NCI-H226 (cell line): ENCODE data around the gene CXCL1.
A peak's percentile ranks its signal among the peaks of the same experiment; 100 is the strongest.

Experiments
- DNase-seq: peaks from one replicate; pipeline ENCODE4 v3.0.0-alpha.2; 2015

CXCL1 gene

DNA sequence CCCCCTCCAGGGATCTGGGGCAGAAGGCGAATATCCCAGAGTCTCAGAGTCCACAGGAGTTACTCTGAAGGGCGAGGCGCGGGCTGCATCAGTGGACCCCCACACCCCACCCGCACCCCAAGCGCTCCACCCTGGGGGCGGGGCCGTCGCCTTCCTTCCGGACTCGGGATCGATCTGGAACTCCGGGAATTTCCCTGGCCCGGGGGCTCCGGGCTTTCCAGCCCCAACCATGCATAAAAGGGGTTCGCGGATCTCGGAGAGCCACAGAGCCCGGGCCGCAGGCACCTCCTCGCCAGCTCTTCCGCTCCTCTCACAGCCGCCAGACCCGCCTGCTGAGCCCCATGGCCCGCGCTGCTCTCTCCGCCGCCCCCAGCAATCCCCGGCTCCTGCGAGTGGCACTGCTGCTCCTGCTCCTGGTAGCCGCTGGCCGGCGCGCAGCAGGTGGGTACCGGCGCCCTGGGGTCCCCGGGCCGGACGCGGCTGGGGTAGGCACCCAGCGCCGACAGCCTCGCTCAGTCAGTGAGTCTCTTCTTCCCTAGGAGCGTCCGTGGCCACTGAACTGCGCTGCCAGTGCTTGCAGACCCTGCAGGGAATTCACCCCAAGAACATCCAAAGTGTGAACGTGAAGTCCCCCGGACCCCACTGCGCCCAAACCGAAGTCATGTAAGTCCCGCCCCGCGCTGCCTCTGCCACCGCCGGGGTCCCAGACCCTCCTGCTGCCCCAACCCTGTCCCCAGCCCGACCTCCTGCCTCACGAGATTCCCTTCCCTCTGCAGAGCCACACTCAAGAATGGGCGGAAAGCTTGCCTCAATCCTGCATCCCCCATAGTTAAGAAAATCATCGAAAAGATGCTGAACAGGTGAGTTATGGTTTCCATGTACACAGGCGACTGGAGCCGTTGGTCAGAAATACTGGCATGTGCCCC lies at the start of gene CXCL1:
Gene CXCL1 (plus strand): TSS at position 264 of the 926 bp plus-strand sequence. CDS start 78 bp downstream, at position 342.
- DNase-seq: no peak

DNA sequence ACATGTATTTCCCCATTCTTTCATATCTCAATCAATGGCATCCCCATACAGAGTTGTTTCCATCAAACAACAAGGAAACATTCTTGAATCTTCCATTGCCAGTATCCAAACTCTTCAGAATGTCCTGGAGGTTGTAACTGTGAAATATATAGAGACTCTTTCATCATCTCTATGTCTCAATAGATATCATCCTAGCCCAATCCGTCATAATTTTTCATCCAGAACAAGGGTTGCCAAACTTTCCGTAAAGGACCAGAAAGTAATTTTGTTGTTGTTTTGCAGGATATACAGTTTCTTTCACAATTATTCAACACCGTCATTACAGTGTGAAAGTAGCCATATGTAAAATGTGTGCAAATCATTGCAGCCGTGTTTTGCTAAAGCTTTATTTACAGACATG lies 47.9 kb upstream of the CXCL1 start:
- DNase-seq: no peak

GRCh38 chr4:73822389-73822788 lies 46.8 kb upstream of the CXCL1 start:
- DNase-seq: no peak

- no peak for DNase-seq
Measured at GRCh38 chr4:73822812-73823504, 46.2 kb upstream of the CXCL1 start.

- DNase-seq: peak; percentile 16
Measured at GRCh38 chr4:73823760-73824159, 45.4 kb upstream of the CXCL1 start.

GRCh38 chr4:73828956-73829355 lies 40.2 kb upstream of the CXCL1 start:
- no peak for DNase-seq

GRCh38 chr4:73831569-73831968 lies 37.6 kb upstream of the CXCL1 start:
- no peak for DNase-seq

GRCh38 chr4:73832651-73833237 lies 36.4 kb upstream of the CXCL1 start:
- DNase-seq: peak; percentile 77

DNA sequence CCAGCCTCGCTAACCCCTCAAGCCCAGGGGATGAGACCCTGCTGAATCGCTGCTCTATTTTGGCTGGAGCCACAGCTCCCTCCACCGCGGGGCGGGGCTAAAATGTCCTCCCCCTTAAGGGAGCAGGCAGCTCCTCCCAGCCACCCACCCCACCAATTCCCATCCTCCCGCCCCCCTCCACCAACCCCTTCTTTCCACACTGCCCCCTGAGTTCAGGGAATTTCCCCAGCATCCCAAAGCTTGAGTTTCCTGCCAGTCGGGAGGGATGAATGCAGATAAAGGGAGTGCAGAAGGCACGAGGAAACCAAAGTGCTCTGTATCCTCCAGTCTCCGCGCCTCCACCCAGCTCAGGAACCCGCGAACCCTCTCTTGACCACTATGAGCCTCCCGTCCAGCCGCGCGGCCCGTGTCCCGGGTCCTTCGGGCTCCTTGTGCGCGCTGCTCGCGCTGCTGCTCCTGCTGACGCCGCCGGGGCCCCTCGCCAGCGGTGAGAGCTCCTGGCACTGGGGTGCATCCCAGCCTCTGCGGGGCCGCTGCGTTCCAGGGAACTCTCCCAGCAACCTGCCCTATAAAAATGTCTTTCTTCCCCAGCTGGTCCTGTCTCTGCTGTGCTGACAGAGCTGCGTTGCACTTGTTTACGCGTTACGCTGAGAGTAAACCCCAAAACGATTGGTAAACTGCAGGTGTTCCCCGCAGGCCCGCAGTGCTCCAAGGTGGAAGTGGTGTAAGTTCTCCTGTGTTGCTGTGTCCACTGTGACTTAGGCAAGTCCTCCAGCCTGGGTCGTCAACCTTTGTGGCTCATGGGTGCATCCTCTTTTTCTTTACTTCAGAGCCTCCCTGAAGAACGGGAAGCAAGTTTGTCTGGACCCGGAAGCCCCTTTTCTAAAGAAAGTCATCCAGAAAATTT lies 32.6 kb upstream of the CXCL1 start, which contains the start of gene CXCL6:
Gene CXCL6 (plus strand): TSS at position 306 of the 907 bp plus-strand sequence. CDS start 73 bp downstream, at position 379.
- no peak for DNase-seq

- no peak for DNase-seq
Measured at GRCh38 chr4:73839071-73839470, 30.1 kb upstream of the CXCL1 start.

DNA sequence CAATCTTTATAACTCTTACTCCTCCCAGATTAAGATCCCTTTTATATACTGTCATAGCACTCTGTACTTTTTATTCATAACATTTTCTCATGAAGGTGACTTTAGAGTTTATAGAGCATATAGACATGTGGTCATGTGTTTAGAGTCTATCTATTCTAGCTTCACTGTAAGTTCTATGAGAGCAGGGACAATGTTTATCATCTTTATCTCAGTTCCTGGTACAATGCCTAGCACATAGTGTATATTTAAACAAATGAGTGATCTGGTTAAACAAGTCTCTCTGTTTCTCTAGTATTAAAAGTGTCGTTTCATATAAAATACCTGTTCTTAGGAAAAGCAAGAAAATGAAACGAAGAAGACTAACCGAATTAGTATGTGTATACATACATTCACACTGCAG lies 29.5 kb upstream of the CXCL1 start:
- DNase-seq: no peak

GRCh38 chr4:73841243-73841925 lies 27.8 kb upstream of the CXCL1 start:
- DNase-seq: peak; percentile 71

DNA sequence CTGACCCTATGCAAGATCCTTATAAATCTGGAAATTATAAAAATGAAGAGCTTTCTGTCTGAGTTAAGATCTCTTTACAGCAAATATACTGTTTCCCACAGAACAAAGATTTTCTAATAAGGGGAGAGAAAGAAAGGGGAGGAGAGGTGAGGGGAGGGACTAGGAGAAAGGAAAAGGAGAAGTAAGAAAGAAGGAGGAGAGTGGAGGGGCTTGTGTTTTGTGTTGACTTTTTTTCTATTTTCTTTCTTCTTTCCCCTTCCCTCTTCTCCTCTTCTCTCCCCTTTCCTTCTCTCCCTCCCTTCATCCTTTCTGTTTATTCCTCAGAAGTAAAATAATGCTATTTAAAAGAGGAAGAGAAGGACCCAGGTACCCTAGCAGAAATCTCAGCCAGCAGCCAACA lies 26.5 kb upstream of the CXCL1 start:
- DNase-seq: no peak

- DNase-seq: no peak
Measured at GRCh38 chr4:73843369-73843768, 25.8 kb upstream of the CXCL1 start.

- DNase-seq: peak; percentile 63
Measured at GRCh38 chr4:73844345-73844744, 24.8 kb upstream of the CXCL1 start.

- no peak for DNase-seq
Measured at GRCh38 chr4:73844806-73845205, 24.4 kb upstream of the CXCL1 start.

DNA sequence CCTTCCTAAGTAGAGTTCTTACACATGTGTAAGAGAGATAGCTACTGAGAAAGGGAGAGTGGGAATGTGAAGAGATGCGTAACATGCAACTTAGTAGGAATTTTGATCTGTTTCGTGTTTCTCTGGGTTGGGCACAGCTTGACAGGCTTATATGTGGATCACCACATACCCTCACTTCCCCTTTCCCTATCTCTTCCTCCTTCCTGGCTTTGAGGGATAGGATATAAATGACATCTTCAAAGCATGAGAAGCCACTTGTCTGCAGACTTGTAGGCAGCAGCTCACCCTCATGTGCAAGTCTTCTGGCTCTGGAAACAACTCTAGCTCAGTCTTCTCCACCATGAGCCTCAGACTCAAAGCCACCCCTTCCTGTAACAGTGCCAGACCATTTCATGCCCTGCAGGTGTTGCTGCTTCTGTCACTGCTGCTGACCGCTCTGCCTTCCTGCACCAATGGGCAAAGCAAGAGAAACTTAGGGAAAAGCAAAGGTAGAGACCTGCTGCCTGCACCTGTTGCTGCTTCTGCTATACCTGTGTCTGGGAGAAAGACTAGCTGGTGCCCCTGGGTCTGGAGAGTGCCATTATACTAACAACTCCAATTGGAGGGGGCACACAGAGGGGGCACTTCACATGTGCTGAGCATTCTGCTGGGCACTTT lies 21.5 kb upstream of the CXCL1 start:
- no peak for DNase-seq

DNA sequence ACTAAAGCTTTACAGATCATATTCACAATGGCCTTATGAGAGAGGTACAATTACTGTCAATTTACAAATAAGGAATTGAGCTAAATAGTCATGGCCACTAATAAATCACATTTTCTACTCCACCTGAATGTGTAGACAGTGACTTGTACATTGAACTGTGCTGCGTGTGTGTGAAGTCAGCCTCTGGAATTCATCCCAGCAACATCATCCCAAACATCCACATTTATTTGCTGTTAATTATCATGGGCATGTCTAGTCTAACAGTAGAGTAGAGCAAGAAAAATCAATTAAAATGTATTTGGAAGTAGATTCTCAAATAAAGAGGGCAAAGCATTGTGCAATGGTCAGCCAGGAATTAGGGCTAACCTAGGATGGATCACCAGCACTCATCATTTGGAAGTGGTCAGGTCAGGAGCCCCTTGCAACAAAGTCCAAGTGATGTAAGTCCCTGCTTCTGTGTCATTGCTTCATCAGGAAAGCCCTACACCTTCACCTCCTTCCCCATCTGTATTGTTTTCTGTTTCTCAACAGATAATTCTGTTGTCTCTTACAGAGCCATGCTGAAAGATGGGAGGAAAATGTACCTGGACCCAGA lies 20.9 kb upstream of the CXCL1 start:
- no peak for DNase-seq

DNA sequence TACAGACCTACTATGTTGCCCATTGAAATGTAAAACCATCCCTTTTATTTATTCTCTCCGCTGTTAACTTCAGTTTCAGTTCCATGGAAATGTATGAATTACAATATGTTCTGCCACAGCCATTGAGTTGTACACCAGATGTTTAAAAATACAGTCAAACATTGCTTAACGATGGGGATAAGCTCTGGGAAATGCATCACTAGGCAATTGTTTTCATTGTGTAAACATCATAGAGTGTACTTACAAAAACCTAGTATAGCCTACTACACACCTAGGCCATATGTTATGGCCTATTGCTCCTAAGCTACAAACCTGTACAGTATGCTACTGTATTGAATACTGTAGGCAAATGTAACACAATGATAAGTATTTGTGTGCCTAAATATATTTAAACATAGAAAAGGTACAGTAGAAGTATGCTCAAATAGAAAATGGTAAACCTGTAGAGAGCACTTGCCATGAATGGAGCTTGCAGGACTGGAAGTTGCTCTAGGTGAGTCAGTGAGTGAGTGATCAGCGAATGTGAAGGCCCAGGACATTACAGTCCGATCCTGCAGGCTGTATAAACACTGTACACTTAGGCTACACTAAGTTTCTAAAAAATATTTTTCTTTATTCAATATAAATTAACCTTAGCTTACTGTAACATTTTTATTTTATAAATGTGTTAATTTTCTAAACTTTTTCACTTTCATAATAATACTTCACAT lies 18.8 kb upstream of the CXCL1 start:
- no peak for DNase-seq

DNA sequence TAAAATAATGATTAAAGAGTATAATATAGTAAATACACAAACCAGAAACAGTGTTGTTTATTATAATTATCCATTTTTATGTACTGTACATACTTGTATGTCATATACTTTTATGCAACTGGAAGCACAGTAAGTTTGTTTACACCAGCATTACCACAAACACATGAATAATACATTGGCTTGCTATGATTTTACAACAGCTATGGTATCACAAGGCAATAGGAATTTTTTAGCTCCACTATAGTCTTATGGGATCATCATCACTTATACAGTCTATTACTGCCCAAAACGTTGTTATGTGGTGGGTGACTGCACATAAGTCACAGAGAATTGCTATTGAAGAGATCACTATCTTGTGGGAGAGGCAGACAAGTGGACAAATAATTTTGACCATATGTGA lies 17.9 kb upstream of the CXCL1 start:
- DNase-seq: no peak
